ENCODE results near the gene CTSL. TPM values are rescaled to one million over a fixed set of nuclear protein-coding genes. Genes with fewer than 3 reads are reported as not detected.
"Not testable (repeated sequence)": the region's sequence is repeated elsewhere in the genome, so short reads cannot be mapped to it uniquely, and the experiment has no call there.

Gene CTSL
- total RNA-seq, 1 experiment from 2014 or later: 38.6 TPM

- in situ Hi-C loops (cut with HindIII; ENCODE audit: low sequenced_read_pairs): no loop called here
- DNase-seq (ENCODE audit: low spot score): no peak
These were observed 20.3 kb downstream of the CTSL start for GRCh38 chr9:87746186-87746585.

GRCh38 chr9:87748881-87749280, 23.0 kb downstream of the CTSL start:
- no peak for DNase-seq (ENCODE audit: low spot score)
- in situ Hi-C loops (cut with HindIII; ENCODE audit: low sequenced_read_pairs): no loop called here

GRCh38 chr9:87749335-87750035, 23.6 kb downstream of the CTSL start:
- no peak for DNase-seq (ENCODE audit: low spot score)
- in situ Hi-C loops (cut with HindIII; ENCODE audit: low sequenced_read_pairs): no loop called here

GRCh38 chr9:87750726-87751125, 24.8 kb downstream of the CTSL start:
- in situ Hi-C loops (cut with HindIII; ENCODE audit: low sequenced_read_pairs): no loop called here
- DNase-seq (ENCODE audit: low spot score): no peak

- DNase-seq (ENCODE audit: low spot score): no peak
- in situ Hi-C loops (cut with HindIII; ENCODE audit: low sequenced_read_pairs): no loop called here
These were observed 25.5 kb downstream of the CTSL start for GRCh38 chr9:87751423-87751822.

GRCh38 chr9:87751868-87752267, 25.9 kb downstream of the CTSL start:
- in situ Hi-C loops (cut with HindIII; ENCODE audit: low sequenced_read_pairs): no loop called here
- DNase-seq (ENCODE audit: low spot score): no peak

- DNase-seq (ENCODE audit: low spot score): no peak
- in situ Hi-C loops (cut with HindIII; ENCODE audit: low sequenced_read_pairs): no loop called here
These were observed 27.4 kb downstream of the CTSL start for GRCh38 chr9:87753313-87753712.

- in situ Hi-C loops (cut with HindIII; ENCODE audit: low sequenced_read_pairs): not testable (repeated sequence)
These were observed 32.4 kb downstream of the CTSL start for GRCh38 chr9:87758330-87758729.

GRCh38 chr9:87759980-87760379, 34.1 kb downstream of the CTSL start:
- DNase-seq (ENCODE audit: low spot score); in situ Hi-C loops (cut with HindIII; ENCODE audit: low sequenced_read_pairs): not testable (repeated sequence)

More at GRCh38 chr9:87758330-87758729, 32.4 kb downstream of the CTSL start:
- DNase-seq (ENCODE audit: low spot score): not testable (repeated sequence)

- no peak for DNase-seq (ENCODE audit: low spot score)
- in situ Hi-C loops (cut with HindIII; ENCODE audit: low sequenced_read_pairs): no loop called here
These were observed 34.6 kb downstream of the CTSL start for GRCh38 chr9:87760529-87760928.

GRCh38 chr9:87763286-87763685, 37.4 kb downstream of the CTSL start:
- DNase-seq (ENCODE audit: low spot score): no peak

GRCh38 chr9:87765521-87765920, 39.6 kb downstream of the CTSL start:
- no peak for DNase-seq (ENCODE audit: low spot score)
- in situ Hi-C loops (cut with HindIII; ENCODE audit: low sequenced_read_pairs): no loop called here

More at GRCh38 chr9:87763286-87763685, 37.4 kb downstream of the CTSL start:
- in situ Hi-C loops (cut with HindIII; ENCODE audit: low sequenced_read_pairs): no loop called here

- in situ Hi-C loops (cut with HindIII; ENCODE audit: low sequenced_read_pairs): no loop called here
- DNase-seq (ENCODE audit: low spot score): no peak
These were observed 40.8 kb downstream of the CTSL start for GRCh38 chr9:87766697-87767096.

- in situ Hi-C loops (cut with HindIII; ENCODE audit: low sequenced_read_pairs): no loop called here
- no peak for DNase-seq (ENCODE audit: low spot score)
These were observed 44.8 kb downstream of the CTSL start for GRCh38 chr9:87770616-87771315.

GRCh38 chr9:87771316-87772006, 45.5 kb downstream of the CTSL start:
- in situ Hi-C loops (cut with HindIII; ENCODE audit: low sequenced_read_pairs): no loop called here
- DNase-seq (ENCODE audit: low spot score): no peak

- no peak for DNase-seq (ENCODE audit: low spot score)
- in situ Hi-C loops (cut with HindIII; ENCODE audit: low sequenced_read_pairs): no loop called here
These were observed 50.8 kb downstream of the CTSL start for GRCh38 chr9:87776481-87777379.

- in situ Hi-C loops (cut with HindIII; ENCODE audit: low sequenced_read_pairs): no loop called here
- no peak for DNase-seq (ENCODE audit: low spot score)
These were observed 53.1 kb downstream of the CTSL start for GRCh38 chr9:87778996-87779395.
